Measurements from ENCODE around the gene GPR55.

Gene GPR55

GRCh38 chr2:230930928-230931555 lies 6.0 kb upstream of the GPR55 start:
- no peak overlapping the region for H3K4me3 ChIP-seq (ENCODE audit: low read depth, low read length)
- no peak for TF ChIP-seq ZNF350 (tag by site-specific recombination; IDR thresholded peaks at IDR 0.05)
- no peak for TF ChIP-seq MZF1 (tag by site-specific recombination; IDR thresholded peaks at IDR 0.05; ENCODE audit: borderline replicate concordance)
- TF ChIP-seq ZBTB6 (tag by site-specific recombination; IDR thresholded peaks at IDR 0.05): no peak
- TF ChIP-seq ZNF354C (tag by site-specific recombination; IDR thresholded peaks at IDR 0.05; ENCODE audit: borderline replicate concordance, low read depth): no peak
- no peak for TF ChIP-seq PATZ1 (tag by site-specific recombination; IDR thresholded peaks at IDR 0.05)
- no peak for TF ChIP-seq KLF7 (tag by site-specific recombination; IDR thresholded peaks at IDR 0.05; ENCODE audit: borderline replicate concordance)
- TF ChIP-seq ZNF792 (tag by site-specific recombination; IDR thresholded peaks at IDR 0.05): no peak
- TF ChIP-seq, protein P1, sequence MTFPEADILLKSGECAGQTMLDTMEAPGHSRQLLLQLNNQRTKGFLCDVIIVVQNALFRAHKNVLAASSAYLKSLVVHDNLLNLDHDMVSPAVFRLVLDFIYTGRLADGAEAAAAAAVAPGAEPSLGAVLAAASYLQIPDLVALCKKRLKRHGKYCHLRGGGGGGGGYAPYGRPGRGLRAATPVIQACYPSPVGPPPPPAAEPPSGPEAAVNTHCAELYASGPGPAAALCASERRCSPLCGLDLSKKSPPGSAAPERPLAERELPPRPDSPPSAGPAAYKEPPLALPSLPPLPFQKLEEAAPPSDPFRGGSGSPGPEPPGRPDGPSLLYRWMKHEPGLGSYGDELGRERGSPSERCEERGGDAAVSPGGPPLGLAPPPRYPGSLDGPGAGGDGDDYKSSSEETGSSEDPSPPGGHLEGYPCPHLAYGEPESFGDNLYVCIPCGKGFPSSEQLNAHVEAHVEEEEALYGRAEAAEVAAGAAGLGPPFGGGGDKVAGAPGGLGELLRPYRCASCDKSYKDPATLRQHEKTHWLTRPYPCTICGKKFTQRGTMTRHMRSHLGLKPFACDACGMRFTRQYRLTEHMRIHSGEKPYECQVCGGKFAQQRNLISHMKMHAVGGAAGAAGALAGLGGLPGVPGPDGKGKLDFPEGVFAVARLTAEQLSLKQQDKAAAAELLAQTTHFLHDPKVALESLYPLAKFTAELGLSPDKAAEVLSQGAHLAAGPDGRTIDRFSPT (tag by site-specific recombination; IDR thresholded peaks at IDR 0.05): no peak
- no peak for TF ChIP-seq ZNF571 (tag by site-specific recombination; IDR thresholded peaks at IDR 0.05)
- TF ChIP-seq ZNF140 (tag by site-specific recombination; IDR thresholded peaks at IDR 0.05): no peak
- TF ChIP-seq PBX3 (CRISPR knock-in tag; IDR thresholded peaks at IDR 0.05): no peak
- no peak for TF ChIP-seq ZNF112 (tag by site-specific recombination; IDR thresholded peaks at IDR 0.05)
- TF ChIP-seq, protein P2, sequence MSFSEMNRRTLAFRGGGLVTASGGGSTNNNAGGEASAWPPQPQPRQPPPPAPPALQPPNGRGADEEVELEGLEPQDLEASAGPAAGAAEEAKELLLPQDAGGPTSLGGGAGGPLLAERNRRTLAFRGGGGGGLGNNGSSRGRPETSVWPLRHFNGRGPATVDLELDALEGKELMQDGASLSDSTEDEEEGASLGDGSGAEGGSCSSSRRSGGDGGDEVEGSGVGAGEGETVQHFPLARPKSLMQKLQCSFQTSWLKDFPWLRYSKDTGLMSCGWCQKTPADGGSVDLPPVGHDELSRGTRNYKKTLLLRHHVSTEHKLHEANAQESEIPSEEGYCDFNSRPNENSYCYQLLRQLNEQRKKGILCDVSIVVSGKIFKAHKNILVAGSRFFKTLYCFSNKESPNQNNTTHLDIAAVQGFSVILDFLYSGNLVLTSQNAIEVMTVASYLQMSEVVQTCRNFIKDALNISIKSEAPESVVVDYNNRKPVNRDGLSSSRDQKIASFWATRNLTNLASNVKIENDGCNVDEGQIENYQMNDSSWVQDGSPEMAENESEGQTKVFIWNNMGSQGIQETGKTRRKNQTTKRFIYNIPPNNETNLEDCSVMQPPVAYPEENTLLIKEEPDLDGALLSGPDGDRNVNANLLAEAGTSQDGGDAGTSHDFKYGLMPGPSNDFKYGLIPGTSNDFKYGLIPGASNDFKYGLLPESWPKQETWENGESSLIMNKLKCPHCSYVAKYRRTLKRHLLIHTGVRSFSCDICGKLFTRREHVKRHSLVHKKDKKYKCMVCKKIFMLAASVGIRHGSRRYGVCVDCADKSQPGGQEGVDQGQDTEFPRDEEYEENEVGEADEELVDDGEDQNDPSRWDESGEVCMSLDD (tag by site-specific recombination; IDR thresholded peaks at IDR 0.05): no peak
- CTCF ChIA-PET: interaction anchor here (0.6 to 1.4 kb wide), 2 partner anchors 56 to 83 kb away, joined by 4 read pairs; no protein-coding TSS in a partner anchor

DNA sequence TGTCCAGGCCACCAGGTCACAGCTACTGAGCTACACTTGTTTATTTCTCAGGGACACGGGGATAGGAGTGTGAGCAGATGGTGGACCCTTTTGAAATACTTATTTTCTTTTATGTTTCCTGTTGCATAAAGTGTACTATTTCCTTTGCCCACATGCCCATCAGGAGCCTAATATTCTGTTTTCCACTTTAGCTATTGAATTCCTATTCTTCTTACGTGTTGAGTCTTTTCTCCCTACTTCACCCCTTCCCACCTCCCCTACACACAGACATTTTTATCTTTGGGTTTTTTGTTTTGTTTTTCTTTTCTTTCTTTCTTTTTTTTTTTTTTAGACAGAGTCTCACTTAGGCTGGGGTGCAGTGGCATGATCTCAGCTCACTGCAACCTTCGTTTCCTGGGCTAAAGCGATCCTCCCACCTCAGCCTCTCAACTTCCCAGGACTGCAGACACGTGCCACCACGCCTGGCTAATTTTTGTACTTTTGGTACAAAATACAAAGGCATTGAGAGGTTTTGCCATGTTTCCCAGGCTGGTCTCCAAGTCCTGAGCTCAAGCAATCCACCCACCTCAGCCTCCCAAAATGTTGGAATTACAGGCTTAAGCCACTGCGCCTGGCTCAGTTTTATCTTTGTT lies 5.2 kb upstream of the GPR55 start:
- Histone ChIP-seq H3K9me3 (ENCODE audit: control insufficient read depth, insufficient read depth, low read depth, low read length) (no peaks in the 10 kb centered on the region), H3K36me3 (ENCODE audit: control insufficient read depth in 2 of 2, insufficient read depth in 1 of 2, low read length in 2 of 2) (no peaks in the 10 kb centered on the region), H3K4me3 (ENCODE audit: low read depth, low read length) (no peak overlapping the region), H3K4me1 (ENCODE audit: control insufficient read depth, insufficient read depth, low read length) (no peaks in the 10 kb centered on the region), H3K27ac (ENCODE audit: extremely low read depth, low read depth, low read length) (no peak overlapping the region)
- ChIA-PET POLR2A (no interaction called here), CTCF (interaction anchor here (1.4 kb wide), 1 partner anchor 57 kb away, joined by 4 read pairs; no protein-coding TSS in a partner anchor)
- TF ChIP-seq ZNF133 (tag by site-specific recombination; IDR thresholded peaks at IDR 0.05) (no peak), HOXC10 (CRISPR knock-in tag; IDR thresholded peaks at IDR 0.05) (no peak), ZNF292 (tag by site-specific recombination; IDR thresholded peaks at IDR 0.05; ENCODE audit: borderline replicate concordance, low read depth) (no peak)
- TF ChIP-seq, protein P3, sequence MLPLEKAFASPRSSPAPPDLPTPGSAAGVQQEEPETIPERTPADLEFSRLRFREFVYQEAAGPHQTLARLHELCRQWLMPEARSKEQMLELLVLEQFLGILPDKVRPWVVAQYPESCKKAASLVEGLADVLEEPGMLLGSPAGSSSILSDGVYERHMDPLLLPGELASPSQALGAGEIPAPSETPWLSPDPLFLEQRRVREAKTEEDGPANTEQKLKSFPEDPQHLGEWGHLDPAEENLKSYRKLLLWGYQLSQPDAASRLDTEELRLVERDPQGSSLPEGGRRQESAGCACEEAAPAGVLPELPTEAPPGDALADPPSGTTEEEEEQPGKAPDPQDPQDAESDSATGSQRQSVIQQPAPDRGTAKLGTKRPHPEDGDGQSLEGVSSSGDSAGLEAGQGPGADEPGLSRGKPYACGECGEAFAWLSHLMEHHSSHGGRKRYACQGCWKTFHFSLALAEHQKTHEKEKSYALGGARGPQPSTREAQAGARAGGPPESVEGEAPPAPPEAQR (tag by site-specific recombination; IDR thresholded peaks at IDR 0.05): no peak

More at GRCh38 chr2:230930928-230931555, 6.0 kb upstream of the GPR55 start:
- Histone ChIP-seq H3K27ac (ENCODE audit: extremely low read depth, low read depth, low read length) (no peak overlapping the region), H3K9me3 (ENCODE audit: control insufficient read depth, insufficient read depth, low read depth, low read length) (no peaks in the 10 kb centered on the region), H3K4me1 (ENCODE audit: control insufficient read depth, insufficient read depth, low read length) (no peaks in the 10 kb centered on the region), H3K36me3 (ENCODE audit: control insufficient read depth in 2 of 2, insufficient read depth in 1 of 2, low read length in 2 of 2) (no peaks in the 10 kb centered on the region)
- POLR2A ChIA-PET: no interaction called here
